ENCODE results near the gene ACAD8. TPM values are rescaled to one million over a fixed set of nuclear protein-coding genes. Genes with fewer than 3 reads are reported as not detected.
A peak's percentile ranks its signal among the peaks of the same experiment; 100 is the strongest.
"Not testable (repeated sequence)": the region's sequence is repeated elsewhere in the genome, so short reads cannot be mapped to it uniquely, and the experiment has no call there.

Gene ACAD8
- total RNA-seq, 2 donors from 2014 or later, result 25.7 to 27.3 TPM

DNA sequence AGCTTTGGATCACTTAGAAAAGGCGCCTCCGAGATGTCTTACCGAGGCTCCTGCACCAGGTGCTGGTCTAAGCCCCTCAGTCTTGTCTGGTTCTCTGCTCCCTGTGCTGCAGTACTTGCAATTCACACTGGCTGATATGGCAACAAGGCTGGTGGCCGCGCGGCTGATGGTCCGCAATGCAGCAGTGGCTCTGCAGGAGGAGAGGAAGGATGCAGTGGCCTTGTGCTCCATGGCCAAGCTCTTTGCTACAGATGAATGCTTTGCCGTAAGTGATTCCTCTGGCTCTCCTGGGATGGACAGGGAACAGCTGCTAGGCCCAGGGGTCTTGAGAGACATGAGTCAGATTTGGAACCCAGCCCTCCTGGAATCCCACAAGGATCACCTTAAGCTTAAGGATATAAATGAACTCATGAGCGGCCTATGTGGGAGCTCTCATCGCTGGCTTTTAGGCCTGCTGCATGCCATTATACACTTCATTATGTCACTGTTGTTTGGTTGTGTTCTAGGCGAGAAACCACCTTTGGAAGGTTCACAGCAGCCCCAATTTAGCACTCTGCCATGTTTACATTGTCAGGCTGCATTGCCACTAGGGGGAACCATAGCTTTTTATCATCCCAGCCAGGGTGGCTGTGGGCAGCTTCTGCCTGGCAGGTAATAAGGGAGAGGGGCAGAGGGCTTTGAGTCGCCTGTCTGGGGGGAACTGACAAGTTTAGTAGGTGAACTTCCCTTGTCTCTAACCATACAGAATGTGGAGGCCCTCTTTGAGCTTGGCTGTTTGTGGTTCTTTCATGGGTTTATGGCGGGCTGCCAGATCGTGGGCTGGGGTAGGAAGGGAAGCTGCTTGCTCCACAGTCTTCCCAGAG is 8.5 kb downstream of the ACAD8 start:
- ATAC-seq, result no peak
- intact Hi-C loops (cut with DNase I), result no loop called here
- DNase-seq, result no peak

DNA sequence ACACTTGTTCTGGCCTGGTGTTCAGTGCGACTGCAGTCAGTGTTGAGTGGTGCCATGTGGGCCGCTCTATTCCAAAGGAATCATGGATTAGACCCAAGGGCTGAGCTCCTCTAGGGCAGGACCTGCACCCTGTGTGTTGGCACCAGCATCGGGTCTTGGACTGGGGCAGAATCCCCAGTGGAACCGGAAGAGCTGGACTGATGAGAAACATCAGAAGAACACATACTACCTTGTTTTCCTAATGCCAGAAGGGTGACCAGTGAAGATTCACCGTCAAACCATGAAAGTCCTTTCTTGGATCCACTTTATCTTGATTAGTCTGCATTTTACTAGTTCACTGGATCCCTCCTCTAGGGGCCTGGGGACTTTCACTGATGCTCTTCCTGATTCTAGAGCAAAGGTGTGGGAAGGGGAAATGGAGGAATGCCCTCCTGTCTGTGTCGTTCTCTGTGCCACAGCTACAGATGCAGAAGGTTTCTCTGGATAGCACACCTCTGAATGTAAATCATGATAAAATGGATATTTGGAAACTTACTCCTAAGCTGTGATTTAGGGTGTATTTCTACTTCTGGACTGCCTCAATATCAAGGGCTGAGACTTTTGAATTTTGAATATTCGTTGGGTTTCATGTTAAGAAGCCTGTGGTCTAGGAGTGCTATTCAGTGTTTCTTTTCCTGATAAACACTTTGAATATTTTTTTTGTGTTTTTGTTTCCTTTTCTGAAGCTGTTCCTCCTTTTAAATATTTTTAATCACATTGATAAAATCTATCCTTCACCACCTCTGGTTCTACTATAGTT is 11.8 kb downstream of the ACAD8 start:
- intact Hi-C loops (cut with DNase I), result no loop called here
- no peak for DNase-seq
- no peak for ATAC-seq

DNA sequence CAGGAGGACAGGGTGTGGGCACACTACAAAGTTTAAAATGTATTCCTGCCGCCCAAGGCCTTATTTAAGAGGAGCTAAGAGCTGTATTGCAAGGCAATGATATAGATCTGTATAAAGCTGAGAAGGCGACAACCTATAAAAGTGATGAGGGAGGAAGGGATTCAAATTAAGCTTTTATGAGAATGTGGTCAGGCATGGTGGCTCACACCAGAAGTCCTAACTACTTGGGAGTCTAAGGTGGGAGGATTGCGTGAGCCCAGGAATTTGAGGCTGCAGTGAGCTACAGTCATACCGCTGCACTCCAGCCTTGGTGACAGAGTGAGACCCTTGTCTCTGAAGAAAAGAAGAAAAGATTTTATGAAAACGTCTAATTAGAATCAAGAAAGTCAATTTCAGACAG is 13.1 kb downstream of the ACAD8 start:
- intact Hi-C loops (cut with DNase I), result no loop called here
- ATAC-seq (no peak), DNase-seq (no peak)

DNA sequence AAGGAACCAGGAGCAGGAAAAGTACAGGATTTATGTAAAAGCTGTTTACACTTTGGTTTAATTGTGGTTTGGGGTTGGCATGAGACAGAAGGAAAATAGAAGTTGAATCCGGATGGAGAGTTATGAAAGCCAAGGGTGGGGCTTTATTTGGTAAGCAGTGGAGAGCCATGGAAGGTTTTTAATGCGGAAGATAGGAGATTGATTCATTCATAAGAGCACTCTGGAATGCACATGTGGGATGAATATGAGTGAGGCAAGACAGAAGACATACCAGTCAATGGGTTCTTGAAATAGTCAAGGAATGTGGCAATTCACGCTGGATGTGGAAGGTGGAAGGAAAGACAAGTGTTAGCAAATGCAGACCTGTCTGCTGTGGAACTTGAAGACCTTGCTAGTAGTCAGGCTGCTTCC is 13.5 kb downstream of the ACAD8 start:
- peak; percentile 30 to 89 for ATAC-seq
- DNase-seq, result no peak
- intact Hi-C loops (cut with DNase I), result no loop called here

DNA sequence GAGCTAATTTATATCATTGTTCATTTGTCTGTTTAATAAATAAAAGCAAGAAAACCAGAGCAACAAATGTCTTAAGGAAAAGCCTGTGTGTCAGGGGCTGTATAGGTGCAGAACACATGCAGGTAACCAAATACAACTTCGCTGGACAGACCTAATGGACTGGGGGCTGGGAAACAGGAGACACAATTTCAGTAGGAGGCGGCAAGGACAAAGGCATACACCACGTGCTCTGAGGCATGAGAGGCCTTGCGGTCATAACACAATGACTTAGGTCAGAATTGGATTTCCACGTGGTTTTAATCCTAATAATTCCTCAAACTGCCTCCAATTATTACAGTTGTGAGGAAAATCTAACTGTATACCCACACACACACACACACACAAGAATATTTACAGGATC is 14.1 kb downstream of the ACAD8 start:
- DNase-seq, result no peak
- no peak for ATAC-seq
- intact Hi-C loops (cut with DNase I), result no loop called here

DNA sequence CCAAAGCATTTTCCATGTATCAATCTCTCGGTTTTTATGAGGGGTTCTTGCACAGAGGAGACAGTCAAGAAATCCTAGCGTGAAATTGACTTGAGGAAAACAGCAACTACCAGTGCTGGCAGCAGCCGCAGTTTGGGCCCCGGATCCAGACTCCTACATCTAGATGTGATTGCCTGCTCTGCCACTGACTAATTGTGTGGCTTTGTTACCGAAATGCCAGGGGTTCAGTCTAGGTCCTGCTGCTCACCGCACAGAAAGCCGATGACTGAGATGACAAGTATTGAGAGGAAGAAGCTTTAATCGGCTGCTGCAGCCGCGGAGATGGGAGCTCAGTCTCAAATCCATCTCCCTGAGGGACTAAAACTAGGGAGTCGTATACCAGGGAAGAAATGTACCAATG is 14.6 kb downstream of the ACAD8 start:
- ATAC-seq (no peak), DNase-seq (no peak)
- intact Hi-C loops (cut with DNase I), result no loop called here

DNA sequence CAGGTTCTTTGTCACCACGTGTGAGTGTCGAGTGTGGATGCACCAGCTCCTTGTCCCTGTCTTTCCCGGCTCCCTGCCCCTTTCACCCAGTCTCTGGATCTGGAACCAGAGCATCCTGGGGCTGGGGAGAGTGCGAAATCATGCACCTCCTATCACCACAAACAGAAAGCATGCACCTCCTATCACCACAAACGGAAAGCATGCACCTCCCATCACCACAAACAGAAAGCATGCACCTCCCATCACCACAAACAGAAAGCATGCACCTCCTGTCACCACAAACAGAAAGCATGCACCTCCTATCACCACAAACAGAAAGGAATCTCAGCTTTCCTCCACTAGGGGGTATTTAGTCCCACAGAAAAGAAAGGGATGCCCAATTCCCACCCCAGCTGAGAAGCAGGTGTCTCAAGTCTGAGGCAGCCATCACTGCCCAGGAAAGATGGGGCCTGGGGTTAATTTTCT is 16.9 kb downstream of the ACAD8 start:
- intact Hi-C loops (cut with DNase I), result no loop called here
- no peak for ATAC-seq
- DNase-seq, result no peak

DNA sequence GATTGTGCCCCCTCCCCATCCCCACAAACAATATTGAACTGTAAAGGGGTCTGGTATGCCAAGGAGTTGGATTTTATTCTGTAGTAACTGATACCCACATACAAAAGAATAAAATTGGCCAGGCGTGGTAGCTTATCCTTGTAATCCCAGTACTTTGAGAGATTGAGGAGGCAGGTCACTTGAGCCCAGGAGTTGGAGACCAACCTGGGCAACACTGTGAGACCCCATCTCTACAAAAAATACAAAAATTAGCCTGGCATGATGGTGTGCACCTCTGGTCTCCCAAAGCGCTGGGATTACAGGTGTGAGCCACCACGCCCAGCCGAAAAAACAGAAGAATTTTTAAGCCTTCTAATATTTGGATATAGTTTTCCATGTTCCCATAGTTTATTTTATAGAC is 18.6 kb downstream of the ACAD8 start:
- no peak for ATAC-seq
- DNase-seq, result no peak
- intact Hi-C loops (cut with DNase I), result no loop called here

DNA sequence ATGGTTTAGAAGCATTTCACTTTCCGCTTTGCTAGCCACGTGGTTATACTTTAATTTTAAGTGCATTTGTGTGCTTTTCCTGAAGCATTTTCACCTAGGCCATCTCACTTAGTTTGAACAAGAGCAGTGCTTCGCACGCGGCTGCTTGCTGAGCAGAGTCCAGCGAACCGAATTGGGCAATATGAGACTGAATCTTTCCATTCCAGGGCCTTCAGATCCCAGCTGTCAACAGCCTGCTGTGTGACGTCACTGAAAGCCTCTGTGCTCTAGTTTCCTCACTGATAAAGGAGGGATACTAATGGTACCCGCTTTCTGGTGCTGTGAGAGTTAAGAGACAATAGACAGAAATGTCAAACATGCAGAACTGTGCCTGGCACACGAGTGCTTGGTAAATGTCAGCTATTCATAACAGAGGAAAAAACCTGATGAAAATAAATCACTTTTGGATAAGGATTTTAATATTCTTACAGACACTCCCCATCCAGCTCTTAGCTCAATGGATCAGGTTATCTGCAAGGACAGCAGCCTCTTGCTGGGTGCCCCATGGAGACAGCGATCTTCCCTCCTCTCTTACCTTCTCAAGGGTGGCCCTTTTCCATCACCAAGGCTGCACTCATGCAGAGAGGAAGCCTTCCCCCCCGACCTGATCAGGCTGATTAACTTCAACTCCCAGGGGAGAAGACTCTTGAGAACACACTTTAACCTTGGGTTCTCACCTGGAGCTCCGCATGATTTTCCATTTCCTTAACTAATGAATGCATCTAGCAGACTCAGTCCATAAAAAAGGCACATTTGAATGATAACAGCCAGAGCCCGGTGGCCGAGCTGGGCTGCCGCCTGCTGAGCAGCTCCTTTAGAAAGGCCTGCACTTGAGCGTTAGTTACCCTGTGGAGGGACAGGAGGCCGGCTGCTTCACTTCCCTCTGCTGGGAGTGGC is 19.3 kb downstream of the ACAD8 start:
- intact Hi-C loops (cut with DNase I), result no loop called here
- DNase-seq (no peak), ATAC-seq (peak; percentile 72 to 76)

DNA sequence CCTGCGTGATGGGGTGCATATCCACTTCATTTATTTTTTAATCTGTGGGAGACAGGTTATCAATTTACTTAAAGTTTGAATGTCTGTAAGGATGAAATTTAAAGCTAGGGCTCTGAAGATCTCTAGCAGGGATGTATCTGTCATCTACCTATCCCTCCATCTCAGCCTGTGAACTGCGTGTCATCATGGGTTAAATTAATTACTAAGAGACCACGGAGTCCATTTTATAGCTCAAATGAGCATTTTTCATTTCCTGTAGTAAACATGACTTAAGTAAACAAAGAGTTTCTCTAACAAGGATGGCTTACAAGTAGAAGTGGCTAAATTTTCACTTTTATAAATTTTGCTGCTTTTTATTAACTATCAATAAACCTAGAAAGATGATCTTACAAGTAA is 19.9 kb downstream of the ACAD8 start:
- ATAC-seq, result no peak
- intact Hi-C loops (cut with DNase I), result no loop called here
- DNase-seq, result no peak

DNA sequence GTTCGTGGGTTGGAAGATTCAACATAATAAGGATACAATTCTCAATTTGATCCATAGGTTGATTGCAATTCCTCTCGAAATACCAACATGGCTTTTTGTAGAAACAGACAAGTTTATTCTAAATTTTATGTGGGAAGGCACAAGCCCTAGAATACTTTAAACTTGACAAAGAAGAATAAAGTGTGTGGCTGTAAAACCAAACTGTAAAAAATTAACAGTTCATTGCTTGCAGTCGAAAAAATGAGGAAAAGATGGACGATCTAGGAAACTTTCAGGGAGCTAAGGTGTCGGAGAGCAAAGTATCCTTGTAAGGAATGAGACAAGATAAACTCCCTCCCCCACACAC is 21.8 kb downstream of the ACAD8 start:
- DNase-seq (no peak), ATAC-seq (no peak)
- intact Hi-C loops (cut with DNase I), result no loop called here

DNA sequence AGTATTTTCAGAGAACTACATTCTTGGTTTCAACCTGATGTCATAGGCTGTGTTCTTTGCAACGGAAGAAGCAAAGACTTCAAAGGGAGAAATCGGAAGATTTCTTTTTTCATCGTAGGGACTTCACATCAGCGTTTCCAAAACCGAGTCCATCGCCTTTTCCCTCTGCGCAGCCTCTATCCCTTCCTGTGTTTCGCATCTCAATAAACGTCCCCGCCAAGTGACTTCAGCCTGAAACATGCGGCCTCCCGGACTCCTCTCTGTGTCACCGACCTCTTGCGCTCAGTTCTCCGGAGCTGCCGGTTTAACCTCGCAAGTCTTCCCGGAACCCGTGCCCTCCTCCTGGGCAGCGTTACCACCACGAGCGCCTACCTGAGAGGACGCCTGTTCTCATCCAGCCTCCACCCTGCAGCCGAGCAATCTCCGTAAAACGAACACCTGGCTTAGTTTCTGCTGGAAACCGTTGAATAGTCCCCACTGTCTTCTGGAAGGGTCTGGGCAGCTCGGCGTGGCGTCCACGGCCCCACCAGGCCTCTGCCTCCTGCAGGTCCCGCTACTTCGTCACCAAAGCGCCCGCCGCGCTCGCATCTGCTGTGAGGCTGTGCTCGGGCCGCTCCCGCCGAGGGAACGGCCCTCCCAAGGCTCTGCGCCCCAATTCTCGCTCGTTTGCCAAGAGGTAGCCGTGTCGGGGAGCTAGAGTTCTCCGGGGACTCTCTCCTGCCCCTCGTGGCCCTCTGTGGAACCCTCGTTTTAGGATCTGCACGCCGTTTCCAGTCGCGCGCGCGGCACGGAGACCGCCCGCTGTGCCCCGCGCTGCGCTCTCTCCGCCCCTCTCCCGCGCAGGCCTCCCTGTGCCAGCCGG is 22.4 kb downstream of the ACAD8 start, which contains the start of gene GLB1L3:
TSS of gene GLB1L3 (plus strand) at position 846 of the 862 bp plus-strand sequence. CDS start 362 bp downstream, outside the sequence.
- intact Hi-C loops (cut with DNase I), result no loop called here
- peak; percentile 59 to 72 for ATAC-seq
- DNase-seq, result no peak

DNA sequence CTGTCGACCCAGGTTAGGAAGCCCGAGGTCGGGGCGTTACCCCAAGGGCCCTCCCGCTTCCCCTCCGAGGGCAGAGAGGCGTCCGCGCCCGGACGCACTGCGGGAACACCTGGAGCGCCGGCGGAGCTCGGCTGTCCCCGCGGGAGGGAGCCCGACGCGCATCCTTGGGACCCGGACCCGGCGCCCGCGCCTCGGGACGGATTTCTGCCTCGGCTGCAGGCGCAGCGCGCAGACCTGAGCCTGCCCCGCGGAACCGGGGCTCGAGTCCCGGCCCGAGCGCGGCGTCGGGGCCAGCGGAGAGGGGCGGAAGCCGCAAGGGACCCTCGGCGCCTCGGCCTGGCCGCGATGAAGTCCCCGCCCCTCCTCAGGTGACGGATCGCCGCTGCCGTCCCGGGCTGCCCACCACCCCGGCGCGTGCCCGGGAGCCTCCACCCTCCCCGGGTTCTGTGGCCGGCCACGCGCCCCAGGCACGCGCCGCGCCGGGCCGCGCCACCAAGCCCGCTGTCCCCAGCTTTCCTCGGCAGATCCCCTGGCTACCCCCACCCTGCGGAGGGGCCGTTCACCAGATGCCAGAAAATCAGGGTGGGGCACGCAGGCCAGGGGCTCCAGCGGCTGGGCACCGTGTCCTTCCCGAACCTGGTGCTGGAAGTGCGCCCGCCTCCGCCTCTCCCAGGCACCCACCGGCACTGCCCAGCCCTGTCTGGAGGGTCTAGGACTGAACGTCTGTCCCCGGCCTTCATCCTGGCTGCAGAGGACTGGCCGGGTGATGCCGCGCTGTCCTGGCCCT is 23.2 kb downstream of the ACAD8 start:
- ATAC-seq (peak; percentile 10 to 35), DNase-seq (no peak)
- intact Hi-C loops (cut with DNase I), result no loop called here

DNA sequence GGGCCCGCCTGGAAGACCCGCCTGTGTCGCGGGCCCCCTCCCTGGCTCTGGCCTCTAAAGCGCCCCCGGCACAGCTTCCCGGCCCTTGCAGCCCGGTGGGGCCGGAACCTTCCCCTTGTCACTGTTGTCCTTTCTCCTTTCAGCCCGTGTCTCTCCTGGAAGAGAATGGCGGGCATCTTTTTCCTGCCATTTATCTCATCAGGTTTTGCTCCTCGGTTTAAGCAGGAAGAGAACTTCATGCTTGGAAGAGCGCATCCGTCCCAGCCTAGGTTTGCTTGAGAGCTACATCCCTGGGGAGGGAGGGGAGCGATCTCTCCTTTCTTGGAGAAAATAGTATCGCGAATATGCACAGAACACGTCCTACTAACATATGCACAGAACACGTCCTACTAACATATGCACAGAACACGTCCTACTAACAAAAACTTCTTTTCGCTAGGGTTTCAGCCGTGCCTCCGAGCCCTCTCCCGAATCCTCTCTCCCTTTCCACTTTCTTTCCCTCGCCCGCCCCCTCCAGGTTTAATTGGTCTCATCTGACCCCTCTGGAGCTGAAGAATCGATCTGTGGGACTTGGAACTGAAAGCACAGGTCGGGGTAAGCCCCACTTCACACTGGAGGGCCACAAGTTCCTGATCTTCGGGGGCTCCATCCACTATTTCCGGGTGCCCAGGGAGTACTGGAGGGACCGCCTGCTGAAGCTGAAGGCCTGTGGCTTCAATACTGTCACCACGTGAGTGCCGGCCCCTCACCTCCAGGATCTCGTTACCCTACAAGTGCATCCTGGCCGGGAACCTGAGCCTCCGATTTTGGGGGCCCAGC is 24.0 kb downstream of the ACAD8 start:
- no peak for DNase-seq
- ATAC-seq, result no peak
- intact Hi-C loops (cut with DNase I), result no loop called here

DNA sequence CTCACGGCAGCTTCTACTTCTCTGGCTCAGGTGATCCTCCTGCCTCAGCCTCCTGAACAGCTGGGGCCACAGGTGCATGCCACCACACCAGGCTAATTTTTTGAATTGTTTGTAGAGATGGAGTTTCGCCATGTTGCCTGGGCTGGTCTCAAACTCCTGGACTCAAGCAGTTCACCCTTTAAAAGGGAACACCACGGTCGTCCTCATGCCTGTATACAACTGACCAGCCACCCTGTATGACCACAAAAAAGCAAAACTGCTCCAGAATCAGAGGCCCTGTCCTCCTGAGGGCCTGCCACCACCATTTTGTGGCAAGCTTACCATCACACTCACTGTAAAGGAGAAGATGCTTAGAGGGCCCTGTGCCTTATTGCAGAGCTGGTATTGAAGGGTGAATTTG is 25.0 kb downstream of the ACAD8 start:
- intact Hi-C loops (cut with DNase I), result no loop called here
- DNase-seq (no peak), ATAC-seq (no peak)

DNA sequence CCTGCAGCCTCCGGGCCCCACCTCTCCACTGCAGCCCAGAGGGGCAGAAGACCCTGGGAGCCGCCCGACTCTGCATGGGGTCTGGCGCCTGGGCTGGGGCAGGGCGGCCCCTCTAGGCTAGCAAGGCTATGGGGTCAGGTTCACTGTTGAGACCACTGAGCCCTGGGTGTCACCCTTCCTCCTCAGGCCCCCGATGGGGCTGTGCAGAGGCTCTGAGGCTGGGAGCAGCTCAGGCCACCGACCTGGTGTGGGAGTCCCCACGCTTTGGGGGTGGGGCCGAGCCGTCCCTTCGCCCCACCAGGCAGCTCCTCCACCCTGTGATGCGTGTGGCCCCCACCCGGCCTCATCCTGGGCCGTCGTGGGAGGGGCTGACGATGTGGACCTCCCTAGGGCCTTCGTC is 28.3 kb downstream of the ACAD8 start:
- intact Hi-C loops (cut with DNase I); DNase-seq: not testable (repeated sequence)
- ATAC-seq, result peak in 1 of 2 donors; percentile 23
